ENCODE measurements around the gene RPS26.

RPS26 gene

GRCh38 chr12:56007564-56008559 is 33.9 kb upstream of the RPS26 start:
- peaks cover 10% of the 10 kb centered on the region for H3K36me3 ChIP-seq (replicated peaks)
- H3K27ac ChIP-seq: no peak overlapping the region
- in situ Hi-C loops (cut with HindIII; ENCODE audit: low pct_ligation_motif_present, low sequenced_read_pairs): no loop called here
- peak overlapping the region; percentile 56 for H3K4me3 ChIP-seq (ENCODE audit: low read depth, low read length)
- no peaks in the 10 kb centered on the region for H3K27me3 ChIP-seq (replicated peaks)
- no peak for TF ChIP-seq CTCF (IDR thresholded peaks at IDR 0.05; ENCODE audit: low read depth, low read length, missing control alignments)
- no peak for DNase-seq

- in situ Hi-C loops (cut with HindIII; ENCODE audit: low pct_ligation_motif_present, low sequenced_read_pairs): no loop called here
- Histone ChIP-seq H3K27ac (no peak overlapping the region), H3K36me3 (replicated peaks) (no peaks in the 10 kb centered on the region), H3K4me3 (ENCODE audit: low read depth, low read length) (no peak overlapping the region), H3K27me3 (replicated peaks) (no peaks in the 10 kb centered on the region)
- no peak for TF ChIP-seq CTCF (IDR thresholded peaks at IDR 0.05; ENCODE audit: low read depth, low read length, missing control alignments)
- DNase-seq: no peak
Observed at GRCh38 chr12:56010111-56010570, 31.6 kb upstream of the RPS26 start.

GRCh38 chr12:56011509-56012090 is 30.1 kb upstream of the RPS26 start:
- DNase-seq: no peak
- Histone ChIP-seq H3K36me3 (replicated peaks) (no peaks in the 10 kb centered on the region), H3K27me3 (replicated peaks) (no peaks in the 10 kb centered on the region), H3K4me3 (ENCODE audit: low read depth, low read length) (no peak overlapping the region), H3K27ac (no peak overlapping the region)
- in situ Hi-C loops (cut with HindIII; ENCODE audit: low pct_ligation_motif_present, low sequenced_read_pairs): no loop called here
- TF ChIP-seq CTCF (IDR thresholded peaks at IDR 0.05; ENCODE audit: low read depth, low read length, missing control alignments): no peak

GRCh38 chr12:56013482-56013881 is 28.2 kb upstream of the RPS26 start:
- Histone ChIP-seq H3K4me3 (ENCODE audit: low read depth, low read length) (no peak overlapping the region), H3K36me3 (replicated peaks) (no peaks in the 10 kb centered on the region), H3K27ac (no peak overlapping the region), H3K27me3 (replicated peaks) (no peaks in the 10 kb centered on the region)
- in situ Hi-C loops (cut with HindIII; ENCODE audit: low pct_ligation_motif_present, low sequenced_read_pairs): no loop called here
- TF ChIP-seq CTCF (IDR thresholded peaks at IDR 0.05; ENCODE audit: low read depth, low read length, missing control alignments): no peak
- no peak for DNase-seq

GRCh38 chr12:56014205-56014604 is 27.5 kb upstream of the RPS26 start:
- H3K36me3 ChIP-seq (replicated peaks): no peaks in the 10 kb centered on the region
- no peak for DNase-seq
- no peak for TF ChIP-seq CTCF (IDR thresholded peaks at IDR 0.05; ENCODE audit: low read depth, low read length, missing control alignments)
- H3K4me3 ChIP-seq (ENCODE audit: low read depth, low read length): no peak overlapping the region
- no peaks in the 10 kb centered on the region for H3K27me3 ChIP-seq (replicated peaks)
- in situ Hi-C loops (cut with HindIII; ENCODE audit: low pct_ligation_motif_present, low sequenced_read_pairs): no loop called here
- H3K27ac ChIP-seq: no peak overlapping the region
